ENCODE measurements around the gene SLC17A7. TPM values are rescaled to one million over a fixed set of nuclear protein-coding genes. Genes with fewer than 3 reads are reported as not detected.

SLC17A7 gene
- total and polyA plus RNA-seq, 2 of the 8 experiments (the other 6 are each of a cell fraction or from before 2014, with no cell fraction given), result 2.7 to 3.0 TPM

- peaks cover 29 to 68% (median 57%) of the 10 kb centered on the region in 4 experiments; a peak in 6 of 7 replicates for H3K27me3 ChIP-seq (replicated peaks in 1 of 4; ENCODE audit: control insufficient read depth in 3 of 4, extremely low read depth in 1 of 4, insufficient read depth in 3 of 4, low read length in 3 of 4)
- H4K91ac ChIP-seq (replicated peaks; ENCODE audit: insufficient read length, low read length), result no peak overlapping the region
- 0 out of 2 replicates have a peak overlapping the region, but pooled peaks have one; percentile 66 for H2BK20ac ChIP-seq (ENCODE audit: low read length)
- peak overlapping the region; percentile 52 to 80 for H3K4me2 ChIP-seq (ENCODE audit: insufficient read depth in 1 of 2, low read depth in 2 of 2, low read length in 2 of 2)
- no peaks in the 10 kb centered on the region for H3K79me1 ChIP-seq (ENCODE audit: low read depth, low read length)
- WGBS, 2 experiments (ENCODE audit: extremely low coverage in 1 of 2, insufficient coverage in 1 of 2, insufficient read length in 1 of 2, insufficient replicate concordance in 2 of 2, low coverage in 1 of 2, low lambda C conversion rate in 2 of 2, missing lambda C conversion rate in 1 of 2), result 93% methylated on average over 10 of the region's 10 CpGs; no CpG with 5 or more reads in 1 of the 2 experiments
- H2BK5ac ChIP-seq (ENCODE audit: low read depth, low read length), result no peak overlapping the region
- no peaks in the 10 kb centered on the region for H3K79me2 ChIP-seq (ENCODE audit: control insufficient read depth in 1 of 2, insufficient read depth in 2 of 2, low read length in 2 of 2)
- H3K18ac ChIP-seq (ENCODE audit: extremely low read depth, low read length), result peak overlapping the region; percentile 75
- H3K4me3 ChIP-seq (ENCODE audit: extremely low read depth in 1 of 4, insufficient read depth in 2 of 4, low read depth in 3 of 4, low read length in 4 of 4), result peak overlapping the region in 1 of 4 experiments; percentile 55; a peak in 4 of 8 replicates
- peaks cover 0 to 21% (median 12%) of the 10 kb centered on the region in 4 experiments; a peak in 5 of 7 replicates for H3K4me1 ChIP-seq (replicated peaks in 1 of 4; ENCODE audit: control insufficient read depth in 3 of 4, insufficient read depth in 4 of 4, low read length in 3 of 4)
- no peak overlapping the region for H2BK120ac ChIP-seq (replicated peaks; ENCODE audit: low read depth, low read length)
- no peak overlapping the region for H3K23ac ChIP-seq (ENCODE audit: insufficient read length)
- H3K4ac ChIP-seq (replicated peaks; ENCODE audit: insufficient read length, low read depth, low read length), result peak overlapping the region; percentile 79
- H2AK5ac ChIP-seq (ENCODE audit: low read depth, low read length), result 0 out of 2 replicates have a peak overlapping the region, but pooled peaks have one; percentile 42
- POLR2A ChIA-PET (ENCODE audit: partially characterized antibody), result interaction anchor here (0.6 to 2.3 kb wide), 14 partner anchors 8 to 173 kb away, joined by 3 to 17 read pairs (median 4); partner anchors contain the start of genes ALDH16A1, GFY and RPL13A
- no peak overlapping the region for H4K8ac ChIP-seq (ENCODE audit: extremely low read depth, insufficient read depth, low read length)
- no peak overlapping the region for H4K5ac ChIP-seq (ENCODE audit: insufficient read length, low read depth, low read length)
- H2AFZ ChIP-seq (ENCODE audit: low read length), result 0 out of 2 replicates have a peak overlapping the region, but pooled peaks have one; percentile 36
- H3K9me3 ChIP-seq (ENCODE audit: insufficient read depth in 2 of 2, low read depth in 1 of 2, low read length in 1 of 2), result peaks cover 0 to 2% of the 10 kb centered on the region in 2 experiments; a peak in 1 of 4 replicates
- no peak overlapping the region for H3K27ac ChIP-seq (ENCODE audit: low read depth, low read length)
- H3K14ac ChIP-seq (ENCODE audit: insufficient read length), result no peak overlapping the region
- peak overlapping the region; percentile 97 for H2BK15ac ChIP-seq (ENCODE audit: low read length)
- peak overlapping the region; percentile 87; the same call in 1 of the 2 replicates for H2BK12ac ChIP-seq (ENCODE audit: low read depth, low read length)
- no peak for DNase-seq (ENCODE audit: low read depth in 1 of 2, low spot score in 2 of 2)
- H3K23me2 ChIP-seq (ENCODE audit: low read depth, low read length), result peaks cover 10% of the 10 kb centered on the region; the same call in 1 of the 2 replicates
- FAIRE-seq, result no peak
- no peak overlapping the region for H3K9ac ChIP-seq (replicated peaks in 1 of 4; ENCODE audit: extremely low read depth in 1 of 4, low read depth in 3 of 4, low read length in 3 of 4)
- no peak overlapping the region for H3K56ac ChIP-seq (replicated peaks; ENCODE audit: insufficient read length, low read depth, low read length)
- H3K36me3 ChIP-seq (ENCODE audit: control insufficient read depth in 2 of 4, insufficient read depth in 4 of 4, low read length in 3 of 4), result no peaks in the 10 kb centered on the region
- CTCF ChIA-PET (ENCODE audit: partially characterized antibody), result interaction anchor here (0.8 to 4.7 kb wide), 14 partner anchors 8 to 103 kb away, joined by 3 to 38 read pairs (median 4); partner anchors contain the start of genes DKKL1, GFY and PTH2
- no peaks in the 10 kb centered on the region for H4K20me1 ChIP-seq (replicated peaks in 1 of 2; ENCODE audit: control insufficient read depth in 1 of 2, insufficient read depth in 2 of 2, low read length in 2 of 2)
- TF ChIP-seq EZH2 (IDR thresholded peaks at IDR 0.05; ENCODE audit: low read depth, low read length, severe bottlenecking) (no peak), USF2 (IDR thresholded peaks at IDR 0.05; ENCODE audit: low read length) (no peak), SIN3A (conservative IDR thresholded peaks at IDR 0.05 in 1 of 2, IDR thresholded peaks at IDR 0.05 in 1 of 2; ENCODE audit: low read depth in 1 of 2, low read length in 2 of 2) (no peak), SP4 (IDR thresholded peaks at IDR 0.05; ENCODE audit: low read length) (no peak), KDM4A (IDR thresholded peaks at IDR 0.05; ENCODE audit: low read depth, low read length, severe bottlenecking) (no peak), SIRT6 (IDR thresholded peaks at IDR 0.05; ENCODE audit: low read length) (no peak), JUND (IDR thresholded peaks at IDR 0.05; ENCODE audit: low read length) (no peak), CBX8 (IDR thresholded peaks at IDR 0.05; ENCODE audit: borderline replicate concordance, low read depth, low read length) (no peak), YY1 (IDR thresholded peaks at IDR 0.05; ENCODE audit: low read depth, low read length) (no peak), KDM1A (IDR thresholded peaks at IDR 0.05; ENCODE audit: borderline replicate concordance, low read length) (no peak), CBX5 (IDR thresholded peaks at IDR 0.05; ENCODE audit: low read depth, low read length) (no peak), TCF12 (IDR thresholded peaks at IDR 0.05; ENCODE audit: low read depth, low read length) (no peak)
Observed at GRCh38 chr19:49435670-49436069, 5.7 kb downstream of the SLC17A7 start.
